Spleen (tissue), 11 donors: ENCODE results near the gene TBX10. TPM values are rescaled to one million over a fixed set of nuclear protein-coding genes. Genes with fewer than 3 reads are reported as not detected.

Experiments
- DNase-seq: peaks from one replicate; pipeline ENCODE4 v3.0.0-alpha.2; 2020
- H3K27ac ChIP-seq, 8 donors: fragments of 200-600 bp; sonication (generic) in 7 of 8; 1 replicate in 4 of 8; 2 replicates in 4 of 8; pipeline versions ENCODE4 v1.5.0 to v1.8.0; 2016 to 2021; ENCODE audit warnings: inconsistent platforms in 4 of 8, mild to moderate bottlenecking in 4 of 8, moderate library complexity in 1 of 8
- H3K27me3 ChIP-seq, 7 donors: fragments of 200-600 bp; sonication (generic) in 6 of 7; replicated peaks in 1 of 7; 1 replicate in 4 of 7; 2 replicates in 3 of 7; pipeline versions ENCODE4 v1.5.0 to v1.8.0; 2016 to 2021; ENCODE audit warnings: inconsistent platforms in 3 of 7, mild to moderate bottlenecking in 1 of 7
- H3K36me3 ChIP-seq, 6 donors: fragments of 200-600 bp; sonication (generic) in 5 of 6; 1 replicate in 4 of 6; 2 replicates in 2 of 6; pipeline versions ENCODE4 v1.5.0 to v1.8.0; 2016 to 2021; ENCODE audit warnings: inconsistent platforms in 2 of 6
- H3K4me1 ChIP-seq, 6 donors: fragments of 200-600 bp; sonication (generic) in 5 of 6; 1 replicate in 3 of 6; 2 replicates in 3 of 6; pipeline versions ENCODE4 v1.5.0 to v1.8.0; 2016 to 2021; ENCODE audit warnings: inconsistent platforms in 3 of 6
- H3K4me3 ChIP-seq, 8 donors: fragments of 200-600 bp; sonication (generic) in 7 of 8; 1 replicate in 4 of 8; 2 replicates in 4 of 8; pipeline versions ENCODE4 v1.5.0 to v1.8.0; 2016 to 2021; ENCODE audit warnings: inconsistent platforms in 4 of 8, mild to moderate bottlenecking in 4 of 8, moderate library complexity in 2 of 8
- H3K9me3 ChIP-seq, 8 donors: fragments of 200-600 bp; sonication (generic) in 7 of 8; 1 replicate in 4 of 8; 2 replicates in 4 of 8; pipeline versions ENCODE4 v1.5.0 to v1.8.0; 2016 to 2021; ENCODE audit warnings: inconsistent platforms in 4 of 8
- POLR2A ChIP-seq, 3 donors: fragments of 450-650 bp; IDR thresholded peaks; one replicate each; pipeline ENCODE4 v1.5.1; 2017; ENCODE audit warnings: antibody characterized with exemption in 3 of 3, mild to moderate bottlenecking in 1 of 3
- POLR2AphosphoS5 ChIP-seq, 3 donors: sonication (generic); formaldehyde crosslinking; IDR thresholded peaks; one replicate each; pipeline ENCODE4 v1.5.1; 2017; ENCODE audit warnings: antibody characterized with exemption in 3 of 3
- WGBS, 5 donors: extraction: QIAGEN DNeasy Blood & Tissue Kit in 3 of 5; methylation state at CpG; one replicate each; pipeline versions ENCODE4 v1.1.5 to v1.1.7; 2013 to 2018; 5-methylcytosine and 5-hydroxymethylcytosine counted together
- intact Hi-C: fragments of 100-400 bp; cut with DNase I; formaldehyde crosslinking; loops from one replicate; pipeline ENCODE4 v1.15.0; 2023; ENCODE audit warnings: low total_unique reads
- polyA plus RNA-seq, 3 donors: library from polyadenylated mRNA; stranded (reverse); fragments of 200-250 nt; gene quantifications; one replicate each; pipeline ENCODE4 v1.2.1, GENCODE V29; 2013
- total RNA-seq, 7 donors: library from RNA; depleted of rRNA in 3 of 7; stranded (reverse); fragments of >200 nt in 3 of 7; fragmentation: NEBNext Ultra II Directional in 4 of 7; extraction: Animal tissue kit (Norgen Biotek cat#: 25700) in 4 of 7; gene quantifications; one replicate each; pipeline versions ENCODE4 v1.1.0 to v1.2.1, GENCODE V29; 2016 to 2021
- TF ChIP-seq, protein P1 (sequence below), 11 experiments: fragments of 200-600 bp in 7 of 11; fragments of 450-650 bp in 4 of 11; sonication (generic) in 4 of 11; IDR thresholded peaks in 8 of 11; conservative IDR thresholded peaks in 3 of 11; 1 replicate in 7 of 11; 2 replicates in 4 of 11; pipeline versions ENCODE4 v1.4.0 to v1.8.0; 2016 to 2021; ENCODE audit warnings: antibody characterized with exemption in 11 of 11, inconsistent platforms in 4 of 11, mild to moderate bottlenecking in 1 of 11
- donor health status: healthy with polysubstance abuse.
- donor health status: DM: no; HTN: no; CAD: no; lungs with moderate emphysema.
- donor health status: DM: no; HTN: no; CAD: no.
- donor health status: Bipolar disorder and iron deficiency.
- donor health status: healthy.
- donor health status: DM: no; HTN: no; CAD: no.
- donor health status: DM: yes; HTN: yes; CAD: no.

Gene TBX10
- total and polyA plus RNA-seq, 10 donors: 0.08 TPM; not detected in 9

DNA sequence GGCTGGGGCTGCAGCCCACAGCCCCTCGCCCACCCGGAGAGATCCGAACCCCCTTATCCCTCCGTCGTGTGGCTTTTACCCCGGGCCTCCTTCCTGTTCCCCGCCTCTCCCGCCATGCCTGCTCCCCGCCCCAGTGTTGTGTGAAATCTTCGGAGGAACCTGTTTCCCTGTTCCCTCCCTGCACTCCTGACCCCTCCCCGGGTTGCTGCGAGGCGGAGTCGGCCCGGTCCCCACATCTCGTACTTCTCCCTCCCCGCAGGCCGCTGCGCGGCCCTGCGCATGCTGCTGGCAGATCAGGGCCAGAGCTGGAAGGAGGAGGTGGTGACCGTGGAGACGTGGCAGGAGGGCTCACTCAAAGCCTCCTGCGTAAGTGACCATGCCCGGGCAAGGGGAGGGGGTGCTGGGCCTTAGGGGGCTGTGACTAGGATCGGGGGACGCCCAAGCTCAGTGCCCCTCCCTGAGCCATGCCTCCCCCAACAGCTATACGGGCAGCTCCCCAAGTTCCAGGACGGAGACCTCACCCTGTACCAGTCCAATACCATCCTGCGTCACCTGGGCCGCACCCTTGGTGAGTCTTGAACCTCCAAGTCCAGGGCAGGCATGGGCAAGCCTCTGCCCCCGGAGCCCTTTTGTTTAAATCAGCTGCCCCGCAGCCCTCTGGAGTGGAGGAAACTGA lies 55.2 kb downstream of the TBX10 start:
- intact Hi-C loops: no loop called here
- TF ChIP-seq POLR2A (IDR thresholded peaks at IDR 0.05): no peak

DNA sequence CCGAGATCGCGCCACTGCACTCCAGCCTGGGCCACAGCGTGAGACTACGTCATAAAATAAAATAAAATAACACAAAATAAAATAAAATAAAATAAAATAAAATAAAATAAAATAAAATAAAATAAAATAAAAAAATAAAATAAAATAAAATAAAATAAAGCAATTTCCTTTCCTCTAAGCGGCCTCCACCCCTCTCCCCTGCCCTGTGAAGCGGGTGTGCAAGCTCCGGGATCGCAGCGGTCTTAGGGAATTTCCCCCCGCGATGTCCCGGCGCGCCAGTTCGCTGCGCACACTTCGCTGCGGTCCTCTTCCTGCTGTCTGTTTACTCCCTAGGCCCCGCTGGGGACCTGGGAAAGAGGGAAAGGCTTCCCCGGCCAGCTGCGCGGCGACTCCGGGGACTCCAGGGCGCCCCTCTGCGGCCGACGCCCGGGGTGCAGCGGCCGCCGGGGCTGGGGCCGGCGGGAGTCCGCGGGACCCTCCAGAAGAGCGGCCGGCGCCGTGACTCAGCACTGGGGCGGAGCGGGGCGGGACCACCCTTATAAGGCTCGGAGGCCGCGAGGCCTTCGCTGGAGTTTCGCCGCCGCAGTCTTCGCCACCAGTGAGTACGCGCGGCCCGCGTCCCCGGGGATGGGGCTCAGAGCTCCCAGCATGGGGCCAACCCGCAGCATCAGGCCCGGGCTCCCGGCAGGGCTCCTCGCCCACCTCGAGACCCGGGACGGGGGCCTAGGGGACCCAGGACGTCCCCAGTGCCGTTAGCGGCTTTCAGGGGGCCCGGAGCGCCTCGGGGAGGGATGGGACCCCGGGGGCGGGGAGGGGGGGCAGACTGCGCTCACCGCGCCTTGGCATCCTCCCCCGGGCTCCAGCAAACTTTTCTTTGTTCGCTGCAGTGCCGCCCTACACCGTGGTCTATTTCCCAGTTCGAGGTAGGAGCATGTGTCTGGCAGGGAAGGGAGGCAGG lies 56.0 kb downstream of the TBX10 start, which contains the start of gene GSTP1:
Gene GSTP1, plus strand, starts transcription at position 566 of the 958 bp plus-strand sequence. Its CDS starts 32 bp downstream, at position 598.
- Histone ChIP-seq H3K27me3 (peaks cover 0 to 15% (median 0%) of the 10 kb centered on the region in 7 donors), H3K4me1 (peaks cover 28 to 79% (median 62%) of the 10 kb centered on the region in 6 donors), H3K36me3 (peaks cover 0 to 35% (median 4%) of the 10 kb centered on the region in 6 donors), H3K27ac (peak within 1 kb of the TSS; percentile 87 to 96 (median 94)), H3K4me3 (peak within 1 kb of the TSS; percentile 40 to 79 (median 64)), H3K9me3 (no peaks in the 10 kb centered on the region)
- WGBS, 5 donors: 2 to 8% (median 3%) methylated on average over 29 to 81 of the region's 81 CpGs
- peak; percentile 95 for DNase-seq
- intact Hi-C loops: no loop called here
- TF ChIP-seq POLR2AphosphoS5 (IDR thresholded peaks at IDR 0.05) (peak; percentile 92 to 94 (median 92)), POLR2A (IDR thresholded peaks at IDR 0.05) (peak; percentile 50 to 90 (median 86))
- TF ChIP-seq, protein P1, sequence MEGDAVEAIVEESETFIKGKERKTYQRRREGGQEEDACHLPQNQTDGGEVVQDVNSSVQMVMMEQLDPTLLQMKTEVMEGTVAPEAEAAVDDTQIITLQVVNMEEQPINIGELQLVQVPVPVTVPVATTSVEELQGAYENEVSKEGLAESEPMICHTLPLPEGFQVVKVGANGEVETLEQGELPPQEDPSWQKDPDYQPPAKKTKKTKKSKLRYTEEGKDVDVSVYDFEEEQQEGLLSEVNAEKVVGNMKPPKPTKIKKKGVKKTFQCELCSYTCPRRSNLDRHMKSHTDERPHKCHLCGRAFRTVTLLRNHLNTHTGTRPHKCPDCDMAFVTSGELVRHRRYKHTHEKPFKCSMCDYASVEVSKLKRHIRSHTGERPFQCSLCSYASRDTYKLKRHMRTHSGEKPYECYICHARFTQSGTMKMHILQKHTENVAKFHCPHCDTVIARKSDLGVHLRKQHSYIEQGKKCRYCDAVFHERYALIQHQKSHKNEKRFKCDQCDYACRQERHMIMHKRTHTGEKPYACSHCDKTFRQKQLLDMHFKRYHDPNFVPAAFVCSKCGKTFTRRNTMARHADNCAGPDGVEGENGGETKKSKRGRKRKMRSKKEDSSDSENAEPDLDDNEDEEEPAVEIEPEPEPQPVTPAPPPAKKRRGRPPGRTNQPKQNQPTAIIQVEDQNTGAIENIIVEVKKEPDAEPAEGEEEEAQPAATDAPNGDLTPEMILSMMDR (IDR thresholded peaks at IDR 0.05 in 8 of 11, conservative IDR thresholded peaks at IDR 0.05 in 3 of 11): peak in 10 of 11 experiments; percentile 47 to 92 (median 77)

More for the DNA sequence above, 55.2 kb downstream of the TBX10 start:
- peaks cover 28 to 84% (median 67%) of the 10 kb centered on the region in 6 donors for H3K4me1 ChIP-seq
- H3K9me3 ChIP-seq: no peaks in the 10 kb centered on the region
- H3K4me3 ChIP-seq: peak overlapping the region; percentile 40 to 79 (median 64)
- DNase-seq: peak; percentile 91
- peaks cover 0 to 11% (median 0%) of the 10 kb centered on the region in 7 donors for H3K27me3 ChIP-seq
- peaks cover 0 to 43% (median 4%) of the 10 kb centered on the region in 6 donors for H3K36me3 ChIP-seq
- WGBS, 5 donors: 18 to 24% (median 23%) methylated on average over 25 to 33 of the region's 33 CpGs
- H3K27ac ChIP-seq: peak overlapping the region; percentile 87 to 96 (median 94)

DNA sequence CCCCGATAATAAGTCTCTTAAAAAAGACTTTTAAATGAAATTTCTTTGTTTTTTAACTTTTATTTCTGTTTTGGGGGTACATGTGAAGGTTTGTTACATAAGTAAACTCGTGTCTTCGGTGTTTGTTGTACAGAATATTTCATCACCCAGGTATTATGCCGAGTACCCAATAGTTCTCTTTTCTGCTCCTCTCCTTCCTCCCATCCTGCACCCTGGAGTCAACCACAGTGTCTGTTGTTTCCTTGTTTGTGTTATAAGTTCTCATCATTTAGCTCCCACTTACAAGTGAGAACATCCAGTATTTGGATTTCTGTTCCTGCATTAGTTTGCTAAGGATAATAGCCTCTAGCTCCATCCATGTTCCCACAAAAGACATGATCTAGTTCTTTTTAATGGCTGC lies 57.6 kb downstream of the TBX10 start:
- H3K27ac ChIP-seq: no peak overlapping the region
- WGBS, 5 donors: 49 to 74% (median 61%) methylated on average over 4 of the region's 4 CpGs

DNA sequence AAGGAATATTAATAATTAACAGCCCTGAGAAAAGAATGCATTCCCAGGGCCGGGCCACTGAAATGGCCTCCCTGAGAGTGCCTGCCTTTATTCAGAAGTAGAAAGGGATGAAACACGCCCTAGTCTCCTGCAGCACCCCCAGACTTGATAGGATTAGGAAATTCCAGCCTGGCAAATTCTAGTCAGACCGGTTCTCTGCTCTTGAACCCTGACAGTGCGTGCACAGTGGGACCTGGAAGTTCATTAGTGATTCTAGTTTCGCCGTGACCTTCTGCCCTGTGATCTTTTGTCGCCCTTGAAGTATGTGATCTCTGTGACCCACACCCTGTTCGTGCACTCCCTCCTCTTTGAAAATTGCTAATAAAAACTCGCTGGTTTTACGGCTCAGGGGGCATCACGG lies 58.1 kb downstream of the TBX10 start:
- peaks cover 0 to 35% (median 0%) of the 10 kb centered on the region in 7 donors for H3K27me3 ChIP-seq
- intact Hi-C loops: no loop called here
- no peak overlapping the region for H3K4me3 ChIP-seq
- TF ChIP-seq POLR2A (IDR thresholded peaks at IDR 0.05) (no peak), POLR2AphosphoS5 (IDR thresholded peaks at IDR 0.05) (no peak)
- TF ChIP-seq, protein P1 (IDR thresholded peaks at IDR 0.05 in 8 of 11, conservative IDR thresholded peaks at IDR 0.05 in 3 of 11): no peak
- peaks cover 0 to 19% (median 4%) of the 10 kb centered on the region in 6 donors for H3K36me3 ChIP-seq
- no peaks in the 10 kb centered on the region for H3K9me3 ChIP-seq
- H3K4me1 ChIP-seq: peaks cover 23 to 59% (median 42%) of the 10 kb centered on the region in 6 donors
- H3K27ac ChIP-seq: no peak overlapping the region
- DNase-seq: peak; percentile 8
- 64 to 80% (median 73%) methylated on average over 11 of the region's 11 CpGs for WGBS, 5 donors

More for the DNA sequence above, 57.6 kb downstream of the TBX10 start:
- Histone ChIP-seq H3K4me3 (no peak overlapping the region), H3K36me3 (peaks cover 0 to 24% (median 4%) of the 10 kb centered on the region in 6 donors), H3K9me3 (no peaks in the 10 kb centered on the region), H3K4me1 (peaks cover 23 to 64% (median 47%) of the 10 kb centered on the region in 6 donors), H3K27me3 (peaks cover 0 to 30% (median 0%) of the 10 kb centered on the region in 7 donors)
- intact Hi-C loops: no loop called here
- DNase-seq: no peak
- no peak for TF ChIP-seq POLR2AphosphoS5 (IDR thresholded peaks at IDR 0.05)
- TF ChIP-seq POLR2A (IDR thresholded peaks at IDR 0.05): no peak
- TF ChIP-seq, protein P1 (IDR thresholded peaks at IDR 0.05 in 8 of 11, conservative IDR thresholded peaks at IDR 0.05 in 3 of 11): no peak
